Esophagus squamous epithelium (tissue), 4 donors: Measurements from ENCODE around the gene CDS2.

Experiments
- POLR2A ChIP-seq, 4 donors: fragments of 450-650 bp; IDR thresholded peaks; one replicate each; pipeline ENCODE4 v1.6.1; 2017; ENCODE audit warnings: antibody characterized with exemption in 4 of 4, mild to moderate bottlenecking in 4 of 4, moderate library complexity in 3 of 4
- TF ChIP-seq, protein P1 (sequence below), 6 experiments: fragments of 450-650 bp in 4 of 6; fragments of 200-600 bp in 2 of 6; sonication (generic) in 2 of 6; IDR thresholded peaks; one replicate each; pipeline ENCODE4 v1.5.1; 2016 to 2019; ENCODE audit warnings: antibody characterized with exemption in 6 of 6, mild to moderate bottlenecking in 4 of 6, moderate library complexity in 4 of 6

GRCh38 chr20:5136096-5136495 lies 9.3 kb downstream of the CDS2 start:
- TF ChIP-seq, protein P1, sequence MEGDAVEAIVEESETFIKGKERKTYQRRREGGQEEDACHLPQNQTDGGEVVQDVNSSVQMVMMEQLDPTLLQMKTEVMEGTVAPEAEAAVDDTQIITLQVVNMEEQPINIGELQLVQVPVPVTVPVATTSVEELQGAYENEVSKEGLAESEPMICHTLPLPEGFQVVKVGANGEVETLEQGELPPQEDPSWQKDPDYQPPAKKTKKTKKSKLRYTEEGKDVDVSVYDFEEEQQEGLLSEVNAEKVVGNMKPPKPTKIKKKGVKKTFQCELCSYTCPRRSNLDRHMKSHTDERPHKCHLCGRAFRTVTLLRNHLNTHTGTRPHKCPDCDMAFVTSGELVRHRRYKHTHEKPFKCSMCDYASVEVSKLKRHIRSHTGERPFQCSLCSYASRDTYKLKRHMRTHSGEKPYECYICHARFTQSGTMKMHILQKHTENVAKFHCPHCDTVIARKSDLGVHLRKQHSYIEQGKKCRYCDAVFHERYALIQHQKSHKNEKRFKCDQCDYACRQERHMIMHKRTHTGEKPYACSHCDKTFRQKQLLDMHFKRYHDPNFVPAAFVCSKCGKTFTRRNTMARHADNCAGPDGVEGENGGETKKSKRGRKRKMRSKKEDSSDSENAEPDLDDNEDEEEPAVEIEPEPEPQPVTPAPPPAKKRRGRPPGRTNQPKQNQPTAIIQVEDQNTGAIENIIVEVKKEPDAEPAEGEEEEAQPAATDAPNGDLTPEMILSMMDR (IDR thresholded peaks at IDR 0.05): no peak
- TF ChIP-seq POLR2A (IDR thresholded peaks at IDR 0.05): no peak
